Skin epidermis (tissue), 12 donors: ENCODE data around the gene ACVR2B.

Experiments
- H3K27ac ChIP-seq, 21 experiments: fragments of 200-600 bp; sonication (generic) in 11 of 21; one replicate each; pipeline ENCODE4 v1.5.0; 2020; ENCODE audit warnings: mild to moderate bottlenecking in 3 of 21, inconsistent platforms in 2 of 21, moderate library complexity in 2 of 21
- H3K4me3 ChIP-seq, 7 experiments: fragments of 200-600 bp; sonication (generic) in 2 of 7; one replicate each; pipeline ENCODE4 v1.5.0; 2020; ENCODE audit warnings: inconsistent platforms in 2 of 7, mild to moderate bottlenecking in 2 of 7, moderate library complexity in 1 of 7

Gene ACVR2B

GRCh38 chr3:38519651-38520050 is 66.0 kb downstream of the ACVR2B start:
- no peak overlapping the region for H3K4me3 ChIP-seq
- H3K27ac ChIP-seq, result peak overlapping the region in 2 of 21 experiments; percentile 17 to 27

GRCh38 chr3:38521391-38521987 is 67.8 kb downstream of the ACVR2B start:
- Histone ChIP-seq H3K27ac (no peak overlapping the region), H3K4me3 (no peak overlapping the region)

GRCh38 chr3:38522002-38522401 is 68.3 kb downstream of the ACVR2B start:
- H3K27ac ChIP-seq, result no peak overlapping the region
- H3K4me3 ChIP-seq, result no peak overlapping the region

DNA sequence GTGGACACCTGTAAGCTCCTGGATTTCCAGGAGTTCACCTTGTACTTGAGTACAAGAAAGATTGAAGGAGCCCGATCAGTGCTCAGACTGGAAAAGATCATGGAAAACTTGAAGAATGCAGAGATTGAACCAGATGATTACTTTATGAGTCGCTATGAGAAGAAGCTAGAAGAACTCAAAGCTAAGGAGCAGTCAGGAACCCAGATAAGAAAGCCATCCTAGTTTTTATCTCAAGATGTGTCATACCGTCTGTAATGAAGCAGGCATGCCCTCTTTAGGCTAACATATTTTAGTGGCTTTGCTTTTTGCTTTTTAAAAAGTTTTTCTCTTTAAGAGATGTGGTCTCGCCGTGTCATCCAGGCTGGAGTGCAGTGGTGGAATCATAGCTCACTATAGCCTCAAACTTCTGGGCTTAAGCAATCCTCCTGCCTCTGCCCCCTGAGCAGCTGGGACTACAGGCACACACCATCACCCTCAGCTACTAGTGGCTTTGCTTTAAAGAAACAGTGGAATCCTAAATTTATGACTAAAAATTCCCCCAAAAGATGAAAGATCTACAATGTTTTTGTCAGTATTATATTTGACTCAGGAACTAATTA is 70.5 kb downstream of the ACVR2B start:
- no peak overlapping the region for H3K27ac ChIP-seq

GRCh38 chr3:38526792-38527191 is 73.1 kb downstream of the ACVR2B start:
- no peak overlapping the region for H3K27ac ChIP-seq
- no peak overlapping the region for H3K4me3 ChIP-seq

More for the DNA sequence above, 70.5 kb downstream of the ACVR2B start:
- H3K4me3 ChIP-seq, result no peak overlapping the region

GRCh38 chr3:38528457-38528856 is 74.8 kb downstream of the ACVR2B start:
- Histone ChIP-seq H3K4me3 (no peak overlapping the region), H3K27ac (no peak overlapping the region)

DNA sequence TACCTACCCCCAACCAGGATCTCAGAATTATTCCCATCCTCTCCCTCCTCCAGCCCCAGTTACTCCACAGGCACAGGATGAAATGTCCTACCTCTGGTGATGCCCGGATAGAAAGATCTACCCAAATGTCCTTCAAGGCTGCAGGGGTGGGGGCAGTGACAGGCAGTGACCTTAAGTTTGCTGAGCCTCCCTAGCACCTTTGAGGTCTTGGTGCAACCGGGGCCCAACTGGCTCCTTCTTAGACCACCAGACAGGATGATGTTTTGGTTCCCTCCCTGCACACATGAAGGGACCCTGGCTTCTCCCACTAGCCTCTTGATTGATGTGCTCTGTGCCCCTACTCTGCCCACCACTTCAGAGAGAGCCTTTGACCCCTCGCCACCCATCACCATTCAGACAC is 78.8 kb downstream of the ACVR2B start:
- Histone ChIP-seq H3K27ac (no peak overlapping the region), H3K4me3 (no peak overlapping the region)

DNA sequence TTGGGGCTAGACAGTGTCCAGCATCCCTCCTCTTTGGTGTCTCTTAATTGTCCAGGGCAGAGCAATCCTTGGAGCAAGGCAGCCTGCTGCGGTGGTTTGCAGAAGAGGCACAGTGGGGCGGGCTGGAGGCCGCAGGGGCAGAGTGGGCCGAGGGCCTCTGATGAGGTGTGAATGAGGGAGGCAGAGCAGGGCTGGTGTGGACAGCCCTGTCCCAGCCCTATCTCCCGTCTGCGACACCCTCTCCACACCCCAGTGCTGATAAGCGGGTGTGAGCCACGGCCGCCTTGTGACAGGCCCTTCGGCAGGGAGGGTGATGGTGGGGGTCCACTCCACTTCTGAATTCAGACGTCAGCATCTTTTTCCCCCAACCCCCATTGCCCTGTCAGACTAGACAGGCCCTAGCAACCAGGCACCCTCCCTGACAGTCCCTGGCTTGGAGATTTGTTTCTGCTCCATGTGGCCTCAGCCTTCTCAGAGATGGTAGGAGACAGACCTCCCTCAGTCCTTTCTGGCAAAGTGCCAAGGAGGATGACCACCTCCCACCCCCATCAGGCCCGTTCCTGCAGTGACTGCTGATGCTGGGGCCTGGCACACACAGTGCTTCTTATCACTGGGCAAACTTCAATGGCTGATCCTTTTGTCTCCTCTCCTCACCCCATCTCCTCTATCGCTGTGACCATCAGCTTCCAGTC is 79.7 kb downstream of the ACVR2B start:
- Histone ChIP-seq H3K27ac (no peak overlapping the region), H3K4me3 (no peak overlapping the region)

- no peak overlapping the region for H3K27ac ChIP-seq
Measured at GRCh38 chr3:38534180-38534579, 80.5 kb downstream of the ACVR2B start.

GRCh38 chr3:38534604-38535003 is 80.9 kb downstream of the ACVR2B start:
- Histone ChIP-seq H3K27ac (no peak overlapping the region), H3K4me3 (no peak overlapping the region)

More at GRCh38 chr3:38534180-38534579, 80.5 kb downstream of the ACVR2B start:
- H3K4me3 ChIP-seq, result no peak overlapping the region

GRCh38 chr3:38536671-38537070 is 83.0 kb downstream of the ACVR2B start:
- Histone ChIP-seq H3K27ac (no peak overlapping the region), H3K4me3 (no peak overlapping the region)

GRCh38 chr3:38538773-38539353 is 85.2 kb downstream of the ACVR2B start:
- Histone ChIP-seq H3K27ac (no peak overlapping the region), H3K4me3 (no peak overlapping the region)

GRCh38 chr3:38541806-38542205 is 88.1 kb downstream of the ACVR2B start:
- H3K27ac ChIP-seq, result no peak overlapping the region
- no peak overlapping the region for H3K4me3 ChIP-seq
